IgD-negative memory B cell (primary cell): Measurements from ENCODE around the gene ZNF181. TPM values are rescaled to one million over a fixed set of nuclear protein-coding genes. Genes with fewer than 3 reads are reported as not detected.

Source experiments
- H3K27ac Mint-ChIP-seq, 3 donors: one replicate each; pipeline ENCODE4 v1.8.0; 2020 to 2022; ENCODE audit warnings: mild to moderate bottlenecking in 3 of 3, mixed read lengths in 3 of 3, moderate library complexity in 1 of 3
- H3K27me3 Mint-ChIP-seq: one replicate; pipeline ENCODE4 v1.8.0; 2021; ENCODE audit warnings: mixed read lengths
- H3K36me3 Mint-ChIP-seq: one replicate; pipeline ENCODE4 v1.8.0; 2020; ENCODE audit warnings: mild to moderate bottlenecking, mixed read lengths
- H3K4me1 Mint-ChIP-seq, 3 donors: one replicate each; pipeline ENCODE4 v1.8.0; 2020 to 2022; ENCODE audit warnings: mixed read lengths in 3 of 3, mild to moderate bottlenecking in 1 of 3
- H3K4me3 Mint-ChIP-seq, 4 donors: one replicate each; pipeline ENCODE4 v1.8.0; 2020 to 2022; ENCODE audit warnings: mild to moderate bottlenecking in 4 of 4, mixed read lengths in 4 of 4, moderate library complexity in 3 of 4
- H3K9me3 Mint-ChIP-seq, 3 donors: one replicate each; pipeline ENCODE4 v1.8.0; 2020 to 2021; ENCODE audit warnings: mixed read lengths in 3 of 3, mild to moderate bottlenecking in 1 of 3
- polyA plus RNA-seq: library from polyadenylated mRNA; unstranded; fragments of 300-500 nt; fragmentation: Illumina TruSeq; gene quantifications from one replicate; pipeline ENCODE4 v1.2.3, GENCODE V29; 2021

The ZNF181 gene
- polyA plus RNA-seq, 1 donor from 2014 or later: 28.3 TPM

- Mint-ChIP-seq H3K27me3 (peaks cover 4% of the 10 kb centered on the region), H3K36me3 (peaks cover under 1% of the 10 kb centered on the region), H3K4me3 (no peak overlapping the region), H3K27ac (no peak overlapping the region), H3K4me1 (peaks cover 0 to under 1% (median under 1%) of the 10 kb centered on the region in 3 donors), H3K9me3 (peaks cover 4 to 9% (median 8%) of the 10 kb centered on the region in 3 donors)
Observed at GRCh38 chr19:34778342-34778741, 44.3 kb downstream of the ZNF181 start.

GRCh38 chr19:34779652-34780051 is 45.6 kb downstream of the ZNF181 start:
- no peak overlapping the region for H3K4me3 Mint-ChIP-seq
- H3K36me3 Mint-ChIP-seq: no peaks in the 10 kb centered on the region
- H3K4me1 Mint-ChIP-seq: no peaks in the 10 kb centered on the region
- H3K9me3 Mint-ChIP-seq: peaks cover 3 to 9% (median 9%) of the 10 kb centered on the region in 3 donors
- no peak overlapping the region for H3K27ac Mint-ChIP-seq
- peaks cover 4% of the 10 kb centered on the region for H3K27me3 Mint-ChIP-seq

- Mint-ChIP-seq H3K9me3 (peaks cover 0 to 8% (median 0%) of the 10 kb centered on the region in 3 donors), H3K36me3 (no peaks in the 10 kb centered on the region), H3K27me3 (peaks cover 1% of the 10 kb centered on the region), H3K4me1 (peaks cover 0 to 2% (median 0%) of the 10 kb centered on the region in 3 donors), H3K4me3 (no peak overlapping the region), H3K27ac (no peak overlapping the region)
Observed at GRCh38 chr19:34786236-34786635, 52.2 kb downstream of the ZNF181 start.

- no peaks in the 10 kb centered on the region for H3K36me3 Mint-ChIP-seq
- no peak overlapping the region for H3K27ac Mint-ChIP-seq
- H3K4me1 Mint-ChIP-seq: peaks cover 0 to 2% (median 0%) of the 10 kb centered on the region in 3 donors
- H3K27me3 Mint-ChIP-seq: peaks cover 1% of the 10 kb centered on the region
- H3K9me3 Mint-ChIP-seq: peaks cover 0 to 8% (median 4%) of the 10 kb centered on the region in 3 donors
- no peak overlapping the region for H3K4me3 Mint-ChIP-seq
Observed at GRCh38 chr19:34787059-34787824, 53.2 kb downstream of the ZNF181 start.

- H3K9me3 Mint-ChIP-seq: peaks cover 0 to 8% (median 4%) of the 10 kb centered on the region in 3 donors
- no peaks in the 10 kb centered on the region for H3K36me3 Mint-ChIP-seq
- no peak overlapping the region for H3K27ac Mint-ChIP-seq
- no peaks in the 10 kb centered on the region for H3K27me3 Mint-ChIP-seq
- no peak overlapping the region for H3K4me3 Mint-ChIP-seq
- H3K4me1 Mint-ChIP-seq: peaks cover 0 to 2% (median under 1%) of the 10 kb centered on the region in 3 donors
Observed at GRCh38 chr19:34788074-34788473, 54.0 kb downstream of the ZNF181 start.

- Mint-ChIP-seq H3K36me3 (peaks cover 3% of the 10 kb centered on the region), H3K4me1 (peaks cover 2 to 4% (median 3%) of the 10 kb centered on the region in 3 donors), H3K9me3 (peaks cover 4 to 9% (median 4%) of the 10 kb centered on the region in 3 donors), H3K27ac (peak overlapping the region in 1 of 3 donors; percentile 43), H3K27me3 (no peaks in the 10 kb centered on the region), H3K4me3 (peak overlapping the region in 1 of 4 donors; percentile 77)
Observed at GRCh38 chr19:34793565-34793964, 59.5 kb downstream of the ZNF181 start.

- H3K36me3 Mint-ChIP-seq: peaks cover 7% of the 10 kb centered on the region
- H3K27me3 Mint-ChIP-seq: no peaks in the 10 kb centered on the region
- peaks cover 4 to 13% (median 4%) of the 10 kb centered on the region in 3 donors for H3K9me3 Mint-ChIP-seq
- H3K4me3 Mint-ChIP-seq: peak overlapping the region in 1 of 4 donors; percentile 77
- H3K4me1 Mint-ChIP-seq: peaks cover 3 to 4% (median 4%) of the 10 kb centered on the region in 3 donors
- no peak overlapping the region for H3K27ac Mint-ChIP-seq
Observed at GRCh38 chr19:34794066-34794960, 60.3 kb downstream of the ZNF181 start.

Other genes starting within 250 kb of the ZNF181 start
- not detected for gene SCGB2B2, start 57.1 kb upstream of the ZNF181 start, polyA plus RNA-seq
- 13.1 TPM for gene ZNF302, start 56.6 kb upstream of the ZNF181 start, polyA plus RNA-seq
- 4.4 TPM for gene ZNF599, start 39.0 kb downstream of the ZNF181 start, polyA plus RNA-seq
- 1.6 TPM for gene ZNF30, start 192.7 kb downstream of the ZNF181 start, polyA plus RNA-seq
- 8.9 TPM for gene ZNF792, start 230.0 kb downstream of the ZNF181 start, polyA plus RNA-seq